Frontal cortex (tissue), 4 donors: Measurements from ENCODE around the gene C12orf54. TPM values are rescaled to one million over a fixed set of nuclear protein-coding genes. Genes with fewer than 3 reads are reported as not detected.
"Not testable (repeated sequence)": the region's sequence is repeated elsewhere in the genome, so short reads cannot be mapped to it uniquely, and the experiment has no call there.

ENCODE experiments used
- DNase-seq, 2 donors: peaks; one replicate each; pipeline ENCODE4 v3.0.0; 2012; ENCODE audit warnings: low spot score in 2 of 2
- FAIRE-seq: peaks from 2 replicates; lab custom pipeline; 2012; peaks lifted over from hg19 to GRCh38; lab: Jason Lieb, UNC
- total RNA-seq: library from RNA; depleted of rRNA; stranded (reverse); fragments of >200 nt; gene quantifications from one replicate; pipeline ENCODE4 v1.2.3, GENCODE V29; 2014
- donor health status: control.
- donor health status: control.
- donor health status: control.

Gene C12orf54
- total RNA-seq, 1 donor from 2014 or later = not detected

DNA sequence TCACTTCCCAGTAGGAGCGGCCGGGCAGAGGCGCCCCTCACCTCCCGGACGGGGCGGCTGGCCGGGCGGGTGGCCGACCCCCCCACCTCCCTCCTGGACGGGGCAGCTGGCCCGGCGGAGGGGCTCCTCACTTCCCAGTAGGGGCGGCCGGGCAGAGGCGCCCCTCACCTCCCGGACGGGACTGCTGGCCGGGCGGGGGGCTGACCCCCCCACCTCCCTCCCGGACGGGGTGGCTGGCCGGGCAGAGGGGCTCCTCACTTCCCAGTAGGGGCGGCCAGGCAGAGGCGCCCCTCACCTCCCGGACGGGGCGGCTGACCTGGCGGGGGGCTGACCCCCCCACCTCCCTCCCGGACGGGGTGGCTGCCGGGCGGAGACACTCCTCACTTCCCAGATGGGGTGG, 18.0 kb downstream of the C12orf54 start:
- not testable (repeated sequence) for FAIRE-seq, DNase-seq

DNA sequence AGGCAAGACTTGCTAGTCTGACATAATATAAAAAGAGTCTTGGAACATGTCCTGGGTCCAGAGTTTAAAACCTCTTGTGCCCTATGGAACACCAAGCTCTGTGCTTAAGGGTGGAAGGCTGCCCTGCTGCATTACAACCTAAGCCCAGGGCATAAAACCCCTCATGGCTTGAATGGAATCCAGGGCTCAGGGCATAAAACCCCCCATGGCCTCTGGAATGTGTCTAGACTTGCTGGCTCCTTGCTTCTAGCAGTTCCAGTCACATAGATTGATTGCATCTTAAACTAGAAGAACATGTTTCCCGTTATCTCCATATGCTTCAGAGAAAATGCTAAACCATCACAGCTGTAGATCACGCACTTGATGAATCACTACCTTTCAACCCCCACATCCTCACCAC, 24.5 kb downstream of the C12orf54 start:
- not testable (repeated sequence) for FAIRE-seq, DNase-seq

DNA sequence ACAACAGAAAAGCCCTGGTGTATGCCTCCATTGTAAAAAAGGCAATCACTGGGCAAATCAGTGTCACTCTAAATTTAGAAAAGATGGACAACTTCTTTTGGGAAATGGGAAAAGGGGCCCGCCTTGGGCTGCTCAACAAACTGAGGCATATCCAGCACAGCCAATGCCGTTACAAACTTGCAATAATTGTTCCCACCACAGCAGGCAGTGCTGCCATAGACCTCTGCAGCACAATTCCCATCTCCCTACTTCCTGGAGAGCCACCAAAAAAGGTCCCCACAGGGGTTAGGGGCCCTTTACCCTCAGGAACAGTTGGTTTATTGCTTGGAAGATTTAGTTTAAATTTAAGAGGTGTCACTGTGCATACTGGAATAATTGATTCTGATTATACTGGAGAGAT, 26.7 kb downstream of the C12orf54 start:
- no peak for FAIRE-seq
- DNase-seq = no peak

DNA sequence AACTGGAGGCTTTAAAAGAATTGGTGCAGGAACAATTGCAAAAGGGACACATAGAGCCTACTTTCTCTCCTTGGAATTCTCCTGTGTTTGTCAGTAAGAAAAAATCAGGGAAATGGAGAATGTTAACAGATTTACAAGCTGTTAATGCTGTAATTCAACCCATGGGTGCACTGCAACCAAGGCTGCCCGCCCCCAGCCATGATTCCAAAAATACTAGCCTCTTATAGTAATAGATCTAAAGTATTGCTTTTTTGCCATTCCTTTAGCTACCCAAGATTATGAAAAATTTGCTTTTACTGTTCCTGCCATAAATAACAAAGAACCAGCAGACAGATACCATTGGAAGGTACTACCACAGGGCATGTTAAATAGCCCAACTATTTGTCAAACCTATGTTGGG, 27.8 kb downstream of the C12orf54 start:
- FAIRE-seq (no peak), DNase-seq (no peak)

DNA sequence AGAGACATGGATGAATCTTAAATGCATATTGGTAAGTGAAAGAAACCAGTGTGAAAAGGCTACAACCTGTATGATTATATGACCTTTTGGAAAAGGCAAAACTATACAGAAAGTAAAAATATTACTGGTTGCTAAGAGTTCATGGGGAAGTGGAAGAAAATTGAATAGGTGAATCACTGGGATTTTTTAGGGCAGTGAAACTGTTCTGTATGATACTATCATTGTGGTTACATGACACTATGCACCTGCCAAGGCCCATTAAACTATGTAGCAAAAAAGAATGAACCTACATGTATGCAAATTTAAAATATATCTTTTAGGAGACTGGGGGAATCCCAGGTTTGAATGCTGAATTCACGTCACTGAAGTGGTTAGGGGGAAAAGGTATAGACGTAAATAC, 30.6 kb downstream of the C12orf54 start:
- FAIRE-seq (no peak), DNase-seq (no peak)

DNA sequence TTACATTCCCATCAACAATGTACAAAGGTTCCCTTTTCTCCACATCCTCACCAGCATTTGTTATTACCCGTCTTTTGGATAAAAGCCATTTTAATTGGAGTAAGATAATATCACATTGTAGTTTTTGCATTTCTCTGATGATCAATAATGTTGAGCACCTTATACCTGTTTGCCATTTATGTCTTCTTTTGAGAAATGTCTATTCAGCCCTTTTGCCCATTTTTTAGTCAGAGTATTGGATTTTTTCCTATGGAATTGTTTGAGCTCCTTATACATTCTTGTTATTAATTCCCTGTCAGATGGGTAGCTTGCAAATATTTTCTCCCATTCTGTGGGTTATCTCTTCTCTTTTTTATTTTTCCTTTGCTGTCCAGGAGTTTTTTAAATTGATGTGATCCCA, 32.4 kb downstream of the C12orf54 start:
- FAIRE-seq = no peak
- no peak for DNase-seq

DNA sequence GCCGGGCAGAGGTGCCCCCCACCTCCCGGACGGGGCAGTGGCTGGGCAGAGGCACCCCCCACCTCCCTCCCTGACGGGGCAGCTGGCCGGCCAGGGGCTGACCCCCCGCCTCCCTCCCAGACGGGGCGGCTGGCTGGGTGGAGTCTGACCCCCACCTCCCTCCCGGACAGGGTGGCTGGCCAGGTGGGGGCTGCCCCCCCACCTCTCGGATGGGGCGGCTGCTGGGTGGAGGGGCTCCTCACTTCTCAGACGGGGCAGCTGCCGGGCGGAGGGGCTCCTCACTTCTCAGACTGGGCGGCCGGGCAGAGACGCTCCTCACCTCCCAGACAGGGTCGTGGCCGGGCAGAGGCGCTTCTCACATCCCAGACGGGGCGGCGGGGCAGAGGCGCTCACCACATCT, 38.1 kb downstream of the C12orf54 start:
- not testable (repeated sequence) for FAIRE-seq

DNA sequence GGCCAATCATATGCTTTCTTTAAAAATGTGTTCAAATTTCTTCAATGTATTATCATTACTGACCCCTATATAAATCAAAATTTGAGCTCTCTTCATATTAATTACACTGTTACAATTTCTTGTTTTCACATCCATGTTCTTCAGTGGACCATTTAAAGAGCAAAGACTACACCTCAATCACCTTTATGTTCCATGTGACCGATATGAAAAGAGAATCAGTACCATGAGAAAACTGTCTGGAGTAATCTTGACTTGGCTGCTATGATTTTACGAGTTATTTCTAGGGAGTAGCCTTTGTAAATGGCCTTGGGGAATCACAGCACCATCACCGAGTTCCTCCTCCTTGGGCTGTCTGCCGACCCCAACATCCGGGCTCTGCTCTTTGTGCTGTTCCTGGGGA, 43.0 kb downstream of the C12orf54 start, which contains the start of gene OR8S1:
Gene OR8S1, plus strand, starts transcription at position 301 of the 400 bp plus-strand sequence. Its CDS starts 0 bp downstream, at position 301.
- DNase-seq (no peak), FAIRE-seq (no peak)

More for the DNA sequence above, 38.1 kb downstream of the C12orf54 start:
- DNase-seq = not testable (repeated sequence)

DNA sequence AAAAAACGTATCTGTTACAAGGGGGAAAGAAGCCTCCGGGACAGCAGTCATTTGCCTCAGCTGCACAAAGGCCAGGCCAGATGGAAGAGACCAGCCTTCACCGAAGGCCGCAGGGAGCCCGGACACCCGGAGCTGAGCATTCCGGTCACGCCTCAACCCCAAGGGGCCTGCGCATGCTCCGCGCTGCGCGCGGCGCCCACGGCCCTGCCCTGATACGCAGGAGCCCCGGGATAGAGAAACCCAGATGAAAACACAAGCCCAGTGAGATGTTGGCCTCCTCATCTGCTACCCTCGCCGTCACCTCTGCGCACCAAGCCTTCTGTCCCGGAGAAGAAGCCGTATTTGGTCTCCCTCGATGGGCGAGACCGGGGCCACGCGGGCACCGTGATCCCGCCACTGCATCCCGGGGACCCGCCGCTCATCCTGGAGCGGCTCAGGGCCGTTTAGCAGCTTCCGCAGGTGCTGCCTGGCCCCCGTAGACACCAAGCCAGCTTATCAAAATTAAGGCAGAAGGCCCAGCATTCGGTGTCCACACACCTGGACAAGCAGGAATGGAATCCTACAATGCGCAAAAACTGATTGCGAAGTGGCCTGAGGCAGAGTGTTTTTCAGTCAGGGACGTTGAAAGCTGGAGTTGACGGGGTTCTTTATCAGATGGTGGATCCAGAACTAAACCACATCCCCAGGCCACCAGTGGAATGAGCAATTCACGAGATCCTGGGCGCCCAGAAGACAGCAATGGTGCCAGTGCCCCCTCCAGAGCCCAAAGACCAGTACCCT, 45.8 kb downstream of the C12orf54 start:
- no peak for FAIRE-seq
- DNase-seq = no peak

DNA sequence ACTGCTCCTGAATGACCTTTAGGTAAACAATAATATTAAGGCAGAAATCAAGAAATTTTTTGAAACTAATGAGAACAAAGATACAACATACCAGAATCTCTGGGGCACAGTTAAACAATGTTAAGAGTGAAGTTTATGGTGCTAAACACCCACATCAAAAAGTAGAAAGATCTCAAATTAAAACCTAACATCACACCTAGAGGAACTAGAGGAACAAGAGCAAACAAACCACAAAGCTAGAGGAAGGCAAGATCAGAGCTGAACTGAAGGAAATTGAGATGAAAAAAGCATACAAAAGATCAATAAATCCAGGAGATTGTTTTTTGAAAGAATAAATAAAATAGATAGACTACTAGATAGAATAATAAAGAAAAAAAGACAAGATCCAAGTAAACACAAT, 50.3 kb downstream of the C12orf54 start:
- DNase-seq = no peak
- FAIRE-seq = no peak

DNA sequence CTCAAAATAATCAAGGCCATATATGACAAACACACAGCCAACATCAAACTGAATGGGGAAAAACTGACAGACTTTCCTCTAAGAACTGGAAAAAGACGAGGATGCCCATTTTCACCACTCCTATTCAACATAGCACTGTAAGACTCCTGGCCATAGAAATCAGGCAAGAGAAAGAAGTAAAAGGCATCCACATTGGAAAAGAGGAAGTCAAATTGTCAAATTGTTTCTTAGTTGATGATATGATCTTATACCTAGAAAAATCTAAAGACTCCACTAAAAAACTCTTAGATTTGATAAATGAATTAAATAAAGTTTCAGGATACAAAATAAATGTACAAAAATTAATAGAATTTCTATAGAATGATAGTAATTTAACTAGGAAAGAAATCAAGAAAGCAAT, 54.3 kb downstream of the C12orf54 start:
- FAIRE-seq = peak; percentile 10
- DNase-seq = no peak

DNA sequence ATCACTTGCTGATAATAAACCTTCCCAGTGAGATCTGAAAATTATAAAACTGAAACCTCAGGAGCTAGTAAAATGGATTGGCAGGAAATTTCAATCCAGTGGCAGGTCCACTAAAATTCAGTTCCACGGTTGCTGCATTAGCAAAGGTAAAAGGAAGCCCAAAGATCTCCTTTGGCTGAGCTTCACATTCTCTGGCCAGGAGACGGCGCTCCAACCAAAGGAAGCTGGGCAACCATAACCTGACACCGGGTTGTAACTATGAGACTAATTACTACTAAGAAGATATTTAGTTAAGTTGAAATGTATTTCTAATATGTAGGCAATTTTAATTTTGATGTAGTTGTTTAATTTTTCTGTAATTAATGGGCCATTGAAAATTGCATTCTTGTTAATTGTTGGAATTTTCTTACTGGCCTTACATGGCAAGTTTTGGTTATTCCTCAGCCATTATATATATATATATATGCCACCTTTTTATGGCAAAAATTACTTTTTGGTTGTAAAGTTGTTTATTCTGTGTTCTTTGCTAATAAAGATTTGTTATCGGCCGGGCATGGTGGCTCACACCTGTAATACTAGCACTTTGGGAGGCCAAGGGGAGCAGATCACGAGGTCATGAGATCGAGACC, 60.1 kb downstream of the C12orf54 start:
- FAIRE-seq (no peak), DNase-seq (no peak)

DNA sequence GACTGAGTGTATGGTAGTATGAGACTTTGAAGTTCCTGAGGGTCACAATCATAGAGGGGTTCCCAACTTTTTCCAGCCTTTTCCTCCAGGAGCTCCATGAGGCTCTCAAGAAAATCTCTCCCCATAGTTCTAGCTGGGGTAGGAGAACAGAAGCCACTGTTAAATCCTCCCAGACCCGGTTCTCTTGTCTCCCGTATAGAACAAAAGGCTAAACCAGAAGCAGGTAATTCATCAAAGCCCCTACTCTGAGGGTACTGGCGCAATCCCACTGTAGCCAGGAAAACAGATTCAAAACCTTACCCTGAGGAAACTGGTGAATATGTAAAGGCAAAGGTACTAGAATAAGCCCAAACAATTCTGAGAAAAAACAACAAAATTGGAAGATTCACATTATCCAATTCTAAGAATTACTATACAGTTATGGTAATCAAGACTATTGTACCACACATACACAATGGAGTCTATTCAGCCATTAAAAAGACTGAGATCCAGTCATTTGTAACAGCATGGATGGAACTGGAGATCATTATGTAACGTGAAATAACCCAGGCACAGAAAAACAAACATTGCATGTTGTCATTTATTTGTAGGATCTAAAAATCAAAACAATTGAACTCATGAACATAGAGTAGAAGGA, 63.7 kb downstream of the C12orf54 start:
- no peak for DNase-seq
- FAIRE-seq = no peak

Other genes with a start within 250 kb of the C12orf54 start
- gene ZNF641, start 131.6 kb upstream of the C12orf54 start, total RNA-seq = 33.4 TPM
- gene ANP32D, start 9.9 kb upstream of the C12orf54 start, total RNA-seq = not detected
- gene OR8S1, start 43.1 kb downstream of the C12orf54 start, total RNA-seq = not detected
- gene LALBA, start 87.5 kb downstream of the C12orf54 start, total RNA-seq = not detected
- 78.3 TPM for gene KANSL2, start 199.7 kb downstream of the C12orf54 start, total RNA-seq
- 34.6 TPM for gene CCNT1, start 234.2 kb downstream of the C12orf54 start, total RNA-seq